Stomach (tissue), 9 donors: Measurements from ENCODE around the gene ZBED6. TPM values are rescaled to one million over a fixed set of nuclear protein-coding genes. Genes with fewer than 3 reads are reported as not detected.

ENCODE experiments used
- DNase-seq, 2 donors: peaks; one replicate each; pipeline versions ENCODE4 v3.0.0 to v3.0.0-alpha.2; 2013 to 2019
- H3K27ac ChIP-seq, 5 donors: fragments of 200-600 bp in 4 of 5; sonication (generic) in 4 of 5; one replicate each; pipeline ENCODE4 v1.5.1; 2013 to 2019; ENCODE audit warnings: mild to moderate bottlenecking in 1 of 5, moderate library complexity in 1 of 5
- H3K27me3 ChIP-seq, 3 donors: fragments of 200-600 bp; sonication (generic); one replicate each; pipeline ENCODE4 v1.5.1; 2017 to 2019; ENCODE audit warnings: mixed run types in 1 of 3
- H3K36me3 ChIP-seq, 4 donors: fragments of 200-600 bp; sonication (generic); 1 replicate in 3 of 4; 2 replicates in 1 of 4; pipeline ENCODE4 v1.5.1; 2016 to 2019
- H3K4me1 ChIP-seq, 4 donors: fragments of 200-600 bp; sonication (generic); one replicate each; pipeline ENCODE4 v1.5.1; 2016 to 2019
- H3K4me3 ChIP-seq, 4 donors: fragments of 200-600 bp; sonication (generic) in 3 of 4; one replicate each; pipeline ENCODE4 v1.5.1; 2016 to 2019; ENCODE audit warnings: mild to moderate bottlenecking in 1 of 4
- H3K9me3 ChIP-seq, 4 donors: fragments of 200-600 bp; sonication (generic); one replicate each; pipeline ENCODE4 v1.5.1; 2016 to 2019
- EP300 ChIP-seq: sonication (generic); formaldehyde crosslinking; IDR thresholded peaks from one replicate; pipeline ENCODE4 v1.6.1; 2017; ENCODE audit warnings: antibody characterized with exemption
- POLR2A ChIP-seq, 4 donors: fragments of 450-650 bp; IDR thresholded peaks; one replicate each; pipeline ENCODE4 v1.6.1; 2016; ENCODE audit warnings: antibody characterized with exemption in 4 of 4, control low read depth in 2 of 4, mild to moderate bottlenecking in 1 of 4, moderate library complexity in 1 of 4
- POLR2AphosphoS5 ChIP-seq, 3 donors: sonication (generic); formaldehyde crosslinking; IDR thresholded peaks; one replicate each; pipeline ENCODE4 v1.6.1; 2016; ENCODE audit warnings: antibody characterized with exemption in 3 of 3
- WGBS, 5 donors: extraction: QIAGEN DNeasy Blood & Tissue Kit in 3 of 5; methylation state at CpG; one replicate each; pipeline versions ENCODE4 v1.1.5 to v1.1.7; 2013 to 2018; 5-methylcytosine and 5-hydroxymethylcytosine counted together
- intact Hi-C: fragments of 100-400 bp; cut with DNase I; formaldehyde crosslinking; loops from one replicate; pipeline ENCODE4 v1.15.1; 2023; ENCODE audit warnings: low total_unique reads
- polyA plus RNA-seq, 3 donors: library from polyadenylated mRNA; stranded (reverse); fragments of 200-250 nt; gene quantifications; one replicate each; pipeline ENCODE4 v1.2.3, GENCODE V29; 2013
- small RNA-seq, 4 donors: library from RNA; depleted of rRNA; stranded (forward); fragments of <200 nt; gene quantifications; one replicate each; pipeline ENCODE3, GENCODE V24; 2016
- total RNA-seq, 5 donors: library from RNA; depleted of rRNA; stranded (reverse); fragments of >200 nt; gene quantifications; one replicate each; pipeline versions ENCODE4 v1.1.0 to v1.2.3, GENCODE V29; 2014 to 2016
- TF ChIP-seq, protein P1 (sequence below), 7 experiments: fragments of 450-650 bp in 4 of 7; fragments of 200-600 bp in 3 of 7; sonication (generic) in 3 of 7; IDR thresholded peaks; one replicate each; pipeline ENCODE4 v1.5.1; 2016 to 2019; ENCODE audit warnings: antibody characterized with exemption in 7 of 7, control low read depth in 2 of 7, mild to moderate bottlenecking in 1 of 7
- donor health status: healthy with polysubstance abuse.
- donor health status: Bipolar disorder and iron deficiency.
- donor health status: healthy.

Gene ZBED6
- total and polyA plus RNA-seq, 8 donors = 0.13 to 38.6 (median 15.4) TPM

GRCh38 chr1:203843435-203843834 lies 48.0 kb downstream of the ZBED6 start:
- 79 to 91% (median 90%) methylated on average over 1 of the region's 1 CpG for WGBS, 5 donors

More at GRCh38 chr1:203843435-203843834, 48.0 kb downstream of the ZBED6 start:
- Histone ChIP-seq H3K4me1 (no peaks in the 10 kb centered on the region), H3K27me3 (no peaks in the 10 kb centered on the region), H3K9me3 (no peaks in the 10 kb centered on the region), H3K36me3 (peaks cover 50 to 100% (median 99%) of the 10 kb centered on the region in 4 donors), H3K4me3 (no peak overlapping the region), H3K27ac (no peak overlapping the region)
- intact Hi-C loops = no loop called here
- TF ChIP-seq POLR2A (IDR thresholded peaks at IDR 0.05) = no peak
- TF ChIP-seq, protein P1, sequence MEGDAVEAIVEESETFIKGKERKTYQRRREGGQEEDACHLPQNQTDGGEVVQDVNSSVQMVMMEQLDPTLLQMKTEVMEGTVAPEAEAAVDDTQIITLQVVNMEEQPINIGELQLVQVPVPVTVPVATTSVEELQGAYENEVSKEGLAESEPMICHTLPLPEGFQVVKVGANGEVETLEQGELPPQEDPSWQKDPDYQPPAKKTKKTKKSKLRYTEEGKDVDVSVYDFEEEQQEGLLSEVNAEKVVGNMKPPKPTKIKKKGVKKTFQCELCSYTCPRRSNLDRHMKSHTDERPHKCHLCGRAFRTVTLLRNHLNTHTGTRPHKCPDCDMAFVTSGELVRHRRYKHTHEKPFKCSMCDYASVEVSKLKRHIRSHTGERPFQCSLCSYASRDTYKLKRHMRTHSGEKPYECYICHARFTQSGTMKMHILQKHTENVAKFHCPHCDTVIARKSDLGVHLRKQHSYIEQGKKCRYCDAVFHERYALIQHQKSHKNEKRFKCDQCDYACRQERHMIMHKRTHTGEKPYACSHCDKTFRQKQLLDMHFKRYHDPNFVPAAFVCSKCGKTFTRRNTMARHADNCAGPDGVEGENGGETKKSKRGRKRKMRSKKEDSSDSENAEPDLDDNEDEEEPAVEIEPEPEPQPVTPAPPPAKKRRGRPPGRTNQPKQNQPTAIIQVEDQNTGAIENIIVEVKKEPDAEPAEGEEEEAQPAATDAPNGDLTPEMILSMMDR (IDR thresholded peaks at IDR 0.05) = no peak
- no peak for TF ChIP-seq POLR2AphosphoS5 (IDR thresholded peaks at IDR 0.05)
- TF ChIP-seq EP300 = no peak
- no peak for DNase-seq

Small RNA genes within 50 kb of the gene (small RNA-seq; reads per million reads assigned to genes)
- 0 to 1.4 (median 0.99) reads per million in 4 donors for gene ZC3H11A

Other genes starting within 250 kb of the ZBED6 start
- 100 to 1,000 TPM in 2 of 5 donors, 10 to 100 TPM in 3; 38.5 to 353 (median 78.2) TPM for gene ATP2B4, start 168.8 kb upstream of the ZBED6 start, total RNA-seq
- gene ATP2B4, start 168.8 kb upstream of the ZBED6 start, polyA plus RNA-seq = 10 to 100 TPM in 1 of 3 donors, 1 to 10 TPM in 2; 4.4 to 23.6 (median 4.8) TPM
- 1 to 10 TPM in 2 of 5 donors, under 1 TPM in 2, not detected in 1; 0.45 to 2.8 (median 1.1) TPM for gene LAX1, start 30.4 kb upstream of the ZBED6 start, total RNA-seq
- gene LAX1, start 30.4 kb upstream of the ZBED6 start, polyA plus RNA-seq = under 1 TPM in 2 of 3 donors, not detected in 1; 0.06 to 0.20 TPM
- 100 to 1,000 TPM in 2 of 5 donors, 10 to 100 TPM in 3; 56.2 to 160 (median 84.0) TPM for gene ZC3H11A, start within 50 bp of the ZBED6 start, total RNA-seq
- gene ZC3H11A, start within 50 bp of the ZBED6 start, polyA plus RNA-seq = 10 to 100 TPM; 25.0 to 39.2 (median 25.8) TPM
- 100 to 1,000 TPM in 1 of 5 donors, 10 to 100 TPM in 2, 1 to 10 TPM in 1, not detected in 1; 8.7 to 470 (median 52.9) TPM for gene SNRPE, start 66.0 kb downstream of the ZBED6 start, total RNA-seq
- gene SNRPE, start 66.0 kb downstream of the ZBED6 start, polyA plus RNA-seq = 100 to 1,000 TPM; 111 to 123 (median 119) TPM